H1 (cell line): ENCODE data around the gene TTYH2. TPM values are rescaled to one million over a fixed set of nuclear protein-coding genes. Genes with fewer than 3 reads are reported as not detected.

ENCODE experiments used
- CTCF ChIA-PET: fragments of 300-600 bp; sonication (Branson Sonifier 250); formaldehyde crosslinking; loops from one replicate; lab custom pipeline; 2021; ENCODE audit not compliant: partially characterized antibody; lab: Charles Lee
- POLR2A ChIA-PET: fragments of 300-600 bp; sonication (Branson Sonifier 250); formaldehyde crosslinking; loops from one replicate; lab custom pipeline; 2021; ENCODE audit warnings: inconsistent platforms; ENCODE audit not compliant: partially characterized antibody; lab: Charles Lee
- DNase-seq, 2 experiments: peaks; one replicate each; pipeline versions ENCODE4 v3.0.0 to v3.0.0-alpha.2; 2010 to 2022; ENCODE audit warnings: low spot score in 2 of 2, low read depth in 1 of 2, mixed read lengths in 1 of 2
- FAIRE-seq: peaks from 2 replicates; lab custom pipeline; 2011; peaks lifted over from hg19 to GRCh38; lab: Jason Lieb, UNC
- H2AFZ ChIP-seq: 2 replicates; pipeline ENCODE4 v1.8.1; 2012; ENCODE audit warnings: low read length, inconsistent platforms
- H2AK5ac ChIP-seq: 2 replicates; pipeline ENCODE4 v1.6.1; 2013; ENCODE audit warnings: low read depth, low read length
- H2BK120ac ChIP-seq: replicated peaks from 2 replicates; pipeline ENCODE3; 2013; ENCODE audit warnings: low read depth, low read length, inconsistent platforms
- H2BK12ac ChIP-seq: 2 replicates; pipeline ENCODE4 v1.6.1; 2013; ENCODE audit warnings: low read depth, low read length
- H2BK15ac ChIP-seq: 2 replicates; pipeline ENCODE4 v1.6.1; 2013; ENCODE audit warnings: low read length
- H2BK20ac ChIP-seq: 2 replicates; pipeline ENCODE4 v1.6.1; 2013; ENCODE audit warnings: low read length
- H2BK5ac ChIP-seq: 2 replicates; pipeline ENCODE4 v1.6.1; 2013; ENCODE audit warnings: low read depth, low read length
- H3K14ac ChIP-seq: 2 replicates; pipeline ENCODE4 v1.6.1; 2013; ENCODE audit warnings: inconsistent platforms; ENCODE audit not compliant: insufficient read length
- H3K18ac ChIP-seq: 2 replicates; pipeline ENCODE4 v1.6.1; 2013; ENCODE audit warnings: low read length; ENCODE audit errors: extremely low read depth
- H3K23ac ChIP-seq: 2 replicates; pipeline ENCODE4 v1.6.1; 2013; ENCODE audit warnings: inconsistent platforms; ENCODE audit not compliant: insufficient read length
- H3K23me2 ChIP-seq: 2 replicates; pipeline ENCODE4 v1.6.1; 2013; ENCODE audit warnings: low read depth, low read length
- H3K27ac ChIP-seq: 2 replicates; pipeline ENCODE4 v1.6.1; 2011; ENCODE audit warnings: low read depth, low read length, inconsistent platforms
- H3K27me3 ChIP-seq, 4 experiments: replicated peaks in 1 of 4; 1 replicate in 1 of 4; 2 replicates in 3 of 4; pipeline versions ENCODE4 v1.6.1 to v1.8.1; 2011 to 2013; ENCODE audit warnings: low read length in 3 of 4, mild to moderate bottlenecking in 3 of 4, inconsistent platforms in 2 of 4, mixed read lengths in 2 of 4, moderate library complexity in 1 of 4; ENCODE audit not compliant: control insufficient read depth in 3 of 4, insufficient read depth in 3 of 4; ENCODE audit errors: extremely low read depth in 1 of 4
- H3K36me3 ChIP-seq, 4 experiments: 2 replicates each; pipeline versions ENCODE4 v1.6.1 to v1.8.1; 2011 to 2013; ENCODE audit warnings: mild to moderate bottlenecking in 4 of 4, low read length in 3 of 4, moderate library complexity in 2 of 4, control low read depth in 1 of 4, inconsistent platforms in 1 of 4; ENCODE audit not compliant: insufficient read depth in 4 of 4, control insufficient read depth in 2 of 4
- H3K4ac ChIP-seq: replicated peaks from 2 replicates; pipeline ENCODE3; 2013; ENCODE audit warnings: low read length, low read depth, mixed read lengths, inconsistent platforms; ENCODE audit not compliant: insufficient read length
- H3K4me1 ChIP-seq, 4 experiments: replicated peaks in 1 of 4; 1 replicate in 1 of 4; 2 replicates in 3 of 4; pipeline versions ENCODE4 v1.6.1 to v1.8.1; 2011 to 2013; ENCODE audit warnings: low read length in 3 of 4, inconsistent platforms in 2 of 4, mixed read lengths in 1 of 4; ENCODE audit not compliant: insufficient read depth in 4 of 4, control insufficient read depth in 3 of 4
- H3K4me2 ChIP-seq, 2 experiments: 2 replicates each; pipeline versions ENCODE4 v1.6.1 to v1.8.1; 2011 to 2013; ENCODE audit warnings: low read depth in 2 of 2, low read length in 2 of 2, control low read depth in 1 of 2, inconsistent platforms in 1 of 2, mild to moderate bottlenecking in 1 of 2; ENCODE audit not compliant: insufficient read depth in 1 of 2
- H3K4me3 ChIP-seq, 4 experiments: fragments of 200-600, 300-600 bp in 1 of 4; sonication (generic), shearing (Covaris generic), sonication (Bioruptor Twin) in 1 of 4; 2 replicates each; pipeline versions ENCODE4 v1.5.1 to v1.8.1; 2011 to 2016; ENCODE audit warnings: low read length in 4 of 4, low read depth in 3 of 4, control low read depth in 2 of 4, inconsistent platforms in 2 of 4, mild to moderate bottlenecking in 2 of 4, mixed read lengths in 1 of 4, moderate library complexity in 1 of 4; ENCODE audit not compliant: insufficient read depth in 2 of 4; ENCODE audit errors: extremely low read depth in 1 of 4
- H3K56ac ChIP-seq: replicated peaks from 2 replicates; pipeline ENCODE3; 2013; ENCODE audit warnings: low read depth, mild to moderate bottlenecking, mixed read lengths, low read length, inconsistent platforms; ENCODE audit not compliant: insufficient read length
- H3K79me1 ChIP-seq: 2 replicates; pipeline ENCODE4 v1.6.1; 2013; ENCODE audit warnings: low read depth, low read length, control low read depth
- H3K79me2 ChIP-seq, 2 experiments: 2 replicates each; pipeline versions ENCODE4 v1.6.1 to v1.8.1; 2012 to 2013; ENCODE audit warnings: low read length in 2 of 2, mild to moderate bottlenecking in 2 of 2, inconsistent platforms in 1 of 2; ENCODE audit not compliant: insufficient read depth in 2 of 2, control insufficient read depth in 1 of 2
- H3K9ac ChIP-seq, 4 experiments: replicated peaks in 1 of 4; 1 replicate in 1 of 4; 2 replicates in 3 of 4; pipeline versions ENCODE4 v1.6.1 to v1.8.1; 2011 to 2013; ENCODE audit warnings: low read depth in 3 of 4, low read length in 3 of 4, control low read depth in 2 of 4, mild to moderate bottlenecking in 2 of 4, moderate library complexity in 2 of 4, inconsistent platforms in 1 of 4; ENCODE audit errors: extremely low read depth in 1 of 4
- H3K9me3 ChIP-seq, 2 experiments: 2 replicates each; pipeline versions ENCODE4 v1.6.1 to v1.8.1; 2012 to 2013; ENCODE audit warnings: mild to moderate bottlenecking in 2 of 2, moderate library complexity in 2 of 2, control low read depth in 1 of 2, inconsistent platforms in 1 of 2, low read depth in 1 of 2, low read length in 1 of 2, mixed read lengths in 1 of 2; ENCODE audit not compliant: insufficient read depth in 2 of 2
- H4K20me1 ChIP-seq, 2 experiments: replicated peaks in 1 of 2; 2 replicates each; pipeline versions ENCODE3 to v1.8.1; 2011 to 2013; ENCODE audit warnings: inconsistent platforms in 2 of 2, low read length in 2 of 2, mild to moderate bottlenecking in 1 of 2; ENCODE audit not compliant: insufficient read depth in 2 of 2, control insufficient read depth in 1 of 2
- H4K5ac ChIP-seq: 2 replicates; pipeline ENCODE4 v1.6.1; 2013; ENCODE audit warnings: low read length, low read depth, mixed read lengths, inconsistent platforms; ENCODE audit not compliant: insufficient read length
- H4K8ac ChIP-seq: 2 replicates; pipeline ENCODE4 v1.8.0; 2013; ENCODE audit warnings: mild to moderate bottlenecking, moderate library complexity, low read length, inconsistent platforms; ENCODE audit not compliant: insufficient read depth; ENCODE audit errors: extremely low read depth
- H4K91ac ChIP-seq: replicated peaks from 2 replicates; pipeline ENCODE3; 2013; ENCODE audit warnings: low read length, mixed read lengths, inconsistent platforms; ENCODE audit not compliant: insufficient read length
- CHD2 ChIP-seq: IDR thresholded peaks from 2 replicates; pipeline ENCODE4 v1.6.1; 2012; ENCODE audit warnings: low read length, improper control_type of control experiment
- NANOG ChIP-seq: IDR thresholded peaks from 2 replicates; pipeline ENCODE4 v1.6.1; 2011; ENCODE audit warnings: low read length, low read depth, mild to moderate bottlenecking, inconsistent platforms; ENCODE audit not compliant: insufficient read depth, poor library complexity, severe bottlenecking
- WGBS, 2 experiments: shearing (Covaris generic) in 1 of 2; methylation state at CpG; one replicate each; pipeline versions ENCODE4 v1.1.6 to v1.1.7; 2013 to 2015; ENCODE audit warnings: low lambda C conversion rate in 2 of 2, mixed read lengths in 2 of 2, inconsistent platforms in 1 of 2, low coverage in 1 of 2, missing lambda C conversion rate in 1 of 2; ENCODE audit not compliant: insufficient replicate concordance in 2 of 2, insufficient coverage in 1 of 2, insufficient read length in 1 of 2; ENCODE audit errors: extremely low coverage in 1 of 2, missing lambda C conversion rate in 1 of 2; 5-methylcytosine and 5-hydroxymethylcytosine counted together
- polyA plus RNA-seq, 7 experiments: library from polyadenylated mRNA; depleted of rRNA in 3 of 7; stranded (reverse) in 5 of 7; unstranded in 2 of 7; fragments of >200 nt in 5 of 7; fragments of 200-250 nt in 2 of 7; gene quantifications; 1 replicate in 5 of 7; 2 replicates in 1 of 7; 4 replicates in 1 of 7; pipeline versions ENCODE4 v1.2.1 to v1.2.3, GENCODE V29; 2011 to 2013; ENCODE audit warnings: missing spikeins in 2 of 7, mixed read lengths in 2 of 7
- total RNA-seq: library from RNA; stranded (reverse); fragmentation: NEBNext Ultra II Directional; extraction: Animal tissue kit (Norgen Biotek cat#: 25700); gene quantifications from 2 replicates; pipeline ENCODE4 v1.2.1, GENCODE V29; 2021

TTYH2 gene
- total and polyA plus RNA-seq, 2 of the 8 experiments (the other 6 are each of a cell fraction or from before 2014, with no cell fraction given), result 3.2 to 9.2 TPM

DNA sequence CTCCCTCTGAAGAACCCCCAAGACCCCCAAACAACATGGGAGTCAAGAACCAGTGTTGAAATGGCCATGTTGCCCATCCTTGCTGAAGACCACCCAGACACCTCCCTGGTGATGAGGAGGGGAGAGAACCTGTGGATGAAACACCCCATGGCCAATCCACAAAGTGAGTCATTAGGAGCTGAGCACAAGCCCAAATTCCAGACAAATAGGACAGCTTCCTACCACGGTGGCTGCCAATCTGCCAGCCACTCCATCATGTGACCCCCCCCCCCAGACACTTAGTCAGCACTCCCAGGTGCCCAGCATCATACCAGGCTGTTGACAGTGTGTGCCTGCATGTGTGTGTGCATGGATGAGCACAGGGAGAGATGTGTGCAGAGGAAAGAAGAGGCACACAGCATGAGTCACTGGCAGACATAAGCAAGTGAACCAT, 36.3 kb upstream of the TTYH2 start:
- WGBS, 2 experiments, result 46% methylated on average over 1 of the region's 1 CpG; no CpG with 5 or more reads in 1 of the 2 experiments
- Histone ChIP-seq H3K27ac (no peak overlapping the region), H2BK5ac (no peak overlapping the region), H3K4me3 (no peak overlapping the region), H3K27me3 (0 out of 7 replicates have a peak, but pooled peaks cover 0 to 1% (median 0%) of the 10 kb centered on the region in 4 experiments), H3K4ac (no peak overlapping the region), H4K8ac (no peak overlapping the region), H2AK5ac (no peak overlapping the region), H3K14ac (no peak overlapping the region), H2BK120ac (no peak overlapping the region), H4K91ac (no peak overlapping the region), H2BK15ac (no peak overlapping the region), H3K23ac (no peak overlapping the region), H4K5ac (no peak overlapping the region), H3K23me2 (no peaks in the 10 kb centered on the region), H4K20me1 (no peaks in the 10 kb centered on the region), H3K36me3 (no peaks in the 10 kb centered on the region), H3K4me1 (0 out of 7 replicates have a peak, but pooled peaks cover 0 to 4% (median 0%) of the 10 kb centered on the region in 4 experiments), H2BK12ac (no peak overlapping the region), H3K79me1 (no peaks in the 10 kb centered on the region), H3K4me2 (no peak overlapping the region), H3K56ac (no peak overlapping the region), H3K79me2 (no peaks in the 10 kb centered on the region), H3K9me3 (no peaks in the 10 kb centered on the region), H3K18ac (no peak overlapping the region), H2AFZ (no peak overlapping the region), H2BK20ac (no peak overlapping the region), H3K9ac (no peak overlapping the region)
- ChIA-PET CTCF (interaction anchor here (0.6 to 3.3 kb wide), 33 partner anchors 10 to 513 kb away, joined by 3 to 94 read pairs (median 4); no protein-coding TSS in a partner anchor), POLR2A (interaction anchor here (1.1 to 1.3 kb wide), 2 partner anchors 27 to 29 kb away, joined by 3 to 5 read pairs; partner anchors contain the start of gene RPL38)
- no peak for FAIRE-seq
- DNase-seq, result no peak
- TF ChIP-seq CHD2, result no peak
- no peak for TF ChIP-seq NANOG
